ENCODE results near the gene GPR75.

DNA sequence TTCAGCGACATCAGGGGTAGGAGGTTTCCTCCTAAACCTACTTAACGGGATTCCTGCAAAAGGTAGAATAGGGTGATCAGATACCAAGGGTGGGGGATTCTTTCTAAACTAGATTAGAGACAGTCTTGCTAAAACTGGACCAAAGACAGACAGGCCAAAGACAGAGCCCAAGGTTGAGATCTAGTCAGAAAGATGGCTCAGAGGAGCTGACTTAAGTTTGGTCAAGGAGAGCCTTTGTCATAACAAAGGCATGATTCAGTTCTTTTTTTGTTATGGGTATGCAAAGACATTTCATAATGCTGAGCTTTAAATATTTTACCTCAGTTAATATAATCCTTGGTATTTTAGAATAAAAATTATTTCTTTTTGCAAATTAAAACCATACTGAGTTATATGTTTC lies 17.8 kb upstream of the GPR75 start:
- TF ChIP-seq ZFX (IDR thresholded peaks at IDR 0.05), result no peak
- TF ChIP-seq, protein P1, sequence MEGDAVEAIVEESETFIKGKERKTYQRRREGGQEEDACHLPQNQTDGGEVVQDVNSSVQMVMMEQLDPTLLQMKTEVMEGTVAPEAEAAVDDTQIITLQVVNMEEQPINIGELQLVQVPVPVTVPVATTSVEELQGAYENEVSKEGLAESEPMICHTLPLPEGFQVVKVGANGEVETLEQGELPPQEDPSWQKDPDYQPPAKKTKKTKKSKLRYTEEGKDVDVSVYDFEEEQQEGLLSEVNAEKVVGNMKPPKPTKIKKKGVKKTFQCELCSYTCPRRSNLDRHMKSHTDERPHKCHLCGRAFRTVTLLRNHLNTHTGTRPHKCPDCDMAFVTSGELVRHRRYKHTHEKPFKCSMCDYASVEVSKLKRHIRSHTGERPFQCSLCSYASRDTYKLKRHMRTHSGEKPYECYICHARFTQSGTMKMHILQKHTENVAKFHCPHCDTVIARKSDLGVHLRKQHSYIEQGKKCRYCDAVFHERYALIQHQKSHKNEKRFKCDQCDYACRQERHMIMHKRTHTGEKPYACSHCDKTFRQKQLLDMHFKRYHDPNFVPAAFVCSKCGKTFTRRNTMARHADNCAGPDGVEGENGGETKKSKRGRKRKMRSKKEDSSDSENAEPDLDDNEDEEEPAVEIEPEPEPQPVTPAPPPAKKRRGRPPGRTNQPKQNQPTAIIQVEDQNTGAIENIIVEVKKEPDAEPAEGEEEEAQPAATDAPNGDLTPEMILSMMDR (conservative IDR thresholded peaks at IDR 0.05), result no peak

Measured in C4-2B (cell line).